Measurements from ENCODE around the gene CENPX.

CENPX gene

GRCh38 chr17:82017612-82018151 is 5.0 kb downstream of the CENPX start:
- H3K4me3 ChIP-seq (ENCODE audit: low read length) = no peak overlapping the region
- no peak for TF ChIP-seq ZNF274 (IDR thresholded peaks at IDR 0.05; ENCODE audit: low read depth, low read length)

DNA sequence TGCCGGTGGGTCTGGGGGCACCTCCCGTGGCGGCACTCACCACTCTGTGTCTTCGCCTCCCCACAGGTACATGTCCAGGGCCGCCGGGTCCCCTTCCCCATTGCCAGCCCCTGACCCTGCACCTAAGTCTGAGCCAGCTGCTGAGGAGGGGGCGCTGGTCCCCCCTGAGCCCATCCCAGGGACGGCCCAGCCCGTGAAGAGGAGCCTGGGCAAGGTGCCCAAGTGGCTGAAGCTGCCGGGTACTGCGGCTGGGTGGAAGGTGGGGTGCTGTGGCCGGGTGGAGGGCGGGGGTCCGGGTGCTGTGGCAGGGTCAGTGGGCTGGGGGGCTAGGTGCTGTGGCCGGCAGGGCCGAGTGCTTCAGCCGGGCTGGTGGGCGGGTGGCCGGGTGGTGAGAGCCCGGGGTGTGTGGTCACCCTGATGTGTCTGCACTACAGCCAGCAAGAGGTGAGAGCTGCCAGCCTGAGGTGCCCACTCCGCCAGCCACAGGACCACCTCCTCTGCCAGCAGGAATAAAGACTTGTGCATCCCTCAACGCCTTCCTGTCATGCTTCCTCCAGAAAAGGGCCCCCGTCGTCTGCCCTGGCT is 5.7 kb downstream of the CENPX start:
- TF ChIP-seq ZNF274 (IDR thresholded peaks at IDR 0.05; ENCODE audit: low read depth, low read length) = no peak
- H3K4me3 ChIP-seq (ENCODE audit: low read length) = no peak overlapping the region

GRCh38 chr17:82016061-82016874 is 6.4 kb downstream of the CENPX start:
- TF ChIP-seq ZNF274 (IDR thresholded peaks at IDR 0.05; ENCODE audit: low read depth, low read length) = no peak
- no peak overlapping the region for H3K4me3 ChIP-seq (ENCODE audit: low read length)

DNA sequence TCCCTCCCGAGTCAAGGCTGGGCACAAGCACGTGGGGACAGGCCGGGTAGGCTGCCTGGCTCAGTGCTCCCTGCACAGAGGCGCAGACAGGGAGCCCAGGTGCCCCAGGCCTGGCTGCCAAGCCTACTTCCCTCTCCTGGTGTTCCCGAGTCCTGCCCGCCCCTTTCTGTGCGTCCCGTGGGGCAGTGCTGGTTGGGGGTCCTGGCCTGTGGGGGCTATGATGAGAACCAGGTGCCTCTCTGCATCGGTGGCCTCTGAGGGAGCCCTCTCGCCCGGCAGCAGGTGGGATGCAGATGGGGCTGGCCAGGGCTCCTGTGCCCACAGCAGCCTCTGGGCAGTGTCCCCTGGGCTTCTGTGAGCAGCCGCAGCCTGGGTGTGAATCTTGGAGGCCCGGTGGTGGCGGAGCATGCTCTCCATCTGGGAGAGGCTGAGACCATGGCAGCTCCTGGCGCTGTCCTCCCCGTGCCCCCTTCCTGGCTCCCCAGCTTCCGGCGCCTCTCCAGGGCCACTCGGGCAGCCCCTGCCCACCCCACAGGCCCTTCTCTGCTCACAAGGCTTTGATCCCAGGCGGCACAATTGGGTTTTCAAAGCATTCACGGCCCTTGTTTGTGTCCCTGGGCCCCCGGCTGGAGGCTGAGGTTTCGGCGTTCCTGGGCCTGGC is 7.2 kb downstream of the CENPX start:
- no peak for TF ChIP-seq ZNF274 (IDR thresholded peaks at IDR 0.05; ENCODE audit: low read depth, low read length)
- H3K4me3 ChIP-seq (ENCODE audit: low read length) = no peak overlapping the region

DNA sequence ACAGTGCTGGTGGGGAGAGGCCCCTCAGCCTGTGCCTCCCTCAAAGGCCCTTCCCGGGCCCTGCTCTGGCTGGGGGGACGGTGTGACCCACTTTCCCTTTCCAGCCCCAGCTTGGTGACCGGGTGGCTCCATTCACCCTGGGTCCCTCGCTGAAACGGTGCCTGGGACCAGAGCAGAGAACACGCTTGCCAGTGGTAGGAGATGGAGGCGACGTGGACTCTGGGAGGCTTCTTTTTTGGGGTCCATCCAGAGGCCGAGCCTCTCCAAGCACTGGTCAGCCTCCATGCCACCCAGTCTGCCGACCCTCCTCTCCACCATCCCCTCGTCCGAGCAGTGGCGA is 7.7 kb downstream of the CENPX start:
- no peak for TF ChIP-seq ZNF274 (IDR thresholded peaks at IDR 0.05; ENCODE audit: low read depth, low read length)

GRCh38 chr17:82014432-82014831 is 8.2 kb downstream of the CENPX start:
- no peak for TF ChIP-seq ZNF274 (IDR thresholded peaks at IDR 0.05; ENCODE audit: low read depth, low read length)
- H3K4me3 ChIP-seq (ENCODE audit: low read length) = no peak overlapping the region

More for the DNA sequence above, 7.7 kb downstream of the CENPX start:
- H3K4me3 ChIP-seq (ENCODE audit: low read length) = no peak overlapping the region

GRCh38 chr17:82013772-82014321 is 8.8 kb downstream of the CENPX start:
- TF ChIP-seq ZNF274 (IDR thresholded peaks at IDR 0.05; ENCODE audit: low read depth, low read length) = no peak
- no peak overlapping the region for H3K4me3 ChIP-seq (ENCODE audit: low read length)

DNA sequence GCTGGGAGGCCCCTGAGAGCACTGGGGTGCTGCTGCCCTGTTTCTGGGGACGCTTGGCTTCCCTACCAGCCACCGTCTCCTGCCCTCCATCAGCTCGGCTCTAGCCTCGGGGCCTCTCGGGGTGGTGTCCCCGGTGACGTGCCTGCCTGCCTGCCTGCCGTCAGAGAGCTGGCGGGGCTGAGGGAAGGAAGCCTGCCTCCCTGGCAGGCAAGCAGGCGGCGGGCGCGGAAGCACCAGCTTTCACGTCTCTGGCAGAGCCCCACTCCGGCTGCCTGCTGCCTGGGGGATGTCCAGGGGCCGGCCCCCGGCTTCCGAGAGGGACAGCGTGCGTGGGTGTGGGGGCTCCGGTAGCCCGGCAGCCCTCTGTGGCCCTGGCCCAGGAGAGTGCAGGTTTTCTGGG is 9.3 kb downstream of the CENPX start:
- TF ChIP-seq ZNF274 (IDR thresholded peaks at IDR 0.05; ENCODE audit: low read depth, low read length) = no peak

DNA sequence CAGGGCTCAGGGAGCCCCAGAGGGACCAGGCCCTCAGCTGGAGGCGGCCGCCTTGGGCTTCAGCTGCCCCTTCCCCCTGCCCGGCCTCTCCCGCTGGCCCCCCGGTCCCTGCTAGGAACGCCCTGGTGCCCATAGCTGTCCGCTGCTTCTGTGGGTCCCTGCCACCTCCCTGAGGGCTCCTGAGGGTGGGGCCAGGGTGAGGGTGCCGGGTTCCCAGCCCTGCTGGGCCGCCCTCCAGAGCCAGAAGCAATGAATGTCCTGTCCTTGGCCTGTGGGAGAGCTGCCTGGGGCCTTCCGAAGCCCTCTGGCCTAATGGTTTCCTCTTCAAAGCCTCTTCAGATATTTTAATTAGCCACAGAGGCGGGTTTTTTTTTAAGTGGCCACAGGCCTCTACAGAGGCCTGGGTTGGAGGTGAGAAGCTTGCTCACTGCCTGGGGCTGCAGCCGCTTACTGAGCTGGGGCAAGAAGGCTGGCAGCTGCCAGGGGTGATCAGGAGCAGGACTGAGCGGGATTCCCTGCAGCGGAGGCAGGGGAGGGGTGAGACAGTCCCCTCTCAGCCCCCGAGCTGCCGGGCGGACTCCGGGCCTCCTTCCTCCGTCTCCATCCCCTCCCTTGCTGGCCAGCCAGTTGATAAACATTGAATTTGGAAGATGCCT is 9.9 kb downstream of the CENPX start:
- H3K4me3 ChIP-seq (ENCODE audit: low read length) = no peak overlapping the region
- TF ChIP-seq ZNF274 (IDR thresholded peaks at IDR 0.05; ENCODE audit: low read depth, low read length) = no peak

More for the DNA sequence above, 9.3 kb downstream of the CENPX start:
- H3K4me3 ChIP-seq (ENCODE audit: low read length) = no peak overlapping the region

GRCh38 chr17:82012261-82012639 is 10.4 kb downstream of the CENPX start:
- no peak for TF ChIP-seq ZNF274 (IDR thresholded peaks at IDR 0.05; ENCODE audit: low read depth, low read length)
- no peak overlapping the region for H3K4me3 ChIP-seq (ENCODE audit: low read length)

DNA sequence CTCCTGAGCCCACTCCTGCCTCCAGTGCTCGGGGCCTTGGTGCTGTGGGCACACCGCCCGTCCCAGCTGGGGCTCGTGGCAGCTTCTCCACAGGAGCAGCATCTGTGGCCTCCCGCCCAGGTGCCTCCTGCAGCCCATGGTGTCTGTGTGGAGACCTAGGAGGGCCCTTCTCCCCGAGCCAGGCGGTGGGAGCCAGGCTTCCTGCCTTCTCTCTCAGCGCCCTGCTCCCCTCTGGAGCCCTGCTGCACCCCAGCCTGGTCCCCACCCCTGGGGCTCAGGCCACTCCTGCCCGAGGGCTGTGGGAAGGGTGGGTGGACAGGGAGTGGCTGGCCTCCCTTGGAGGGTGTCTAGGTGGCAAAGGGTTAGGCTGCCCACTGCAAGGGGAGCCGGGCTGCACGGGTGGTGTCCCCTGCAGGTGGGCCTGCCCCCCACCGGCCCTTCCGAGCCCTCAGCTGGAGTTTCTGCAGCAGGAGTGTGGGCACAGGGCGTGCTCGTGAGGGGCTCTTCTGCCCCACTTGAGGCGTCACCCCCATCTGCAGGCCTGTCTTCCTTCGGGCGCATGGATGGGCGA is 11.0 kb downstream of the CENPX start:
- no peak for TF ChIP-seq ZNF274 (IDR thresholded peaks at IDR 0.05; ENCODE audit: low read depth, low read length)
- no peak overlapping the region for H3K4me3 ChIP-seq (ENCODE audit: low read length)

- H3K4me3 ChIP-seq (ENCODE audit: low read length) = no peak overlapping the region
- TF ChIP-seq ZNF274 (IDR thresholded peaks at IDR 0.05; ENCODE audit: low read depth, low read length) = no peak
These were observed 11.8 kb downstream of the CENPX start for GRCh38 chr17:82010575-82011525.

DNA sequence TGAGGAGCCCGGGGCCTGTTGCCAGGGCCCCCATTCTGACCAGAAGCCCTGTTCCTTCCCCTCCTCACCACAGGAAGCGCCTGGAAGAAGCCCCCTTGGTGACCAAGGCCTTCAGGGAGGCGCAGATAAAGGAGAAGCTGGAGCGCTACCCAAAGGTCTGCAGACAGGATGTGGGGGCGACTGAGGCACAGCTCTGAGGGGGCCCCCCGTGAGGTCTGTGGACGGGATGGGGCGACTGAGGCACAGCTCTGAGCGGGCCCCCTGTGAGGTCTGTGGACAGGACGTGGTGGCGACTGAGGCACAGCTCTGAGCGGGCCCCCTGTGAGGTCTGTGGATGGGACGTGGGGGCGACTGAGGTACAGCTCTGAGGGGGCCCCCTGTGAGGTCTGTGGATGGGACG is 13.3 kb downstream of the CENPX start:
- TF ChIP-seq ZNF274 (IDR thresholded peaks at IDR 0.05; ENCODE audit: low read depth, low read length) = no peak
- H3K4me3 ChIP-seq (ENCODE audit: low read length) = no peak overlapping the region

Measured in GM08714 (cell line).